ENCODE data around the gene GRK5. TPM values are rescaled to one million over a fixed set of nuclear protein-coding genes. Genes with fewer than 3 reads are reported as not detected.
"Not testable (repeated sequence)": the region's sequence is repeated elsewhere in the genome, so short reads cannot be mapped to it uniquely, and the experiment has no call there.

Gene GRK5
- total RNA-seq, 1 experiment from 2014 or later: 4.5 TPM

DNA sequence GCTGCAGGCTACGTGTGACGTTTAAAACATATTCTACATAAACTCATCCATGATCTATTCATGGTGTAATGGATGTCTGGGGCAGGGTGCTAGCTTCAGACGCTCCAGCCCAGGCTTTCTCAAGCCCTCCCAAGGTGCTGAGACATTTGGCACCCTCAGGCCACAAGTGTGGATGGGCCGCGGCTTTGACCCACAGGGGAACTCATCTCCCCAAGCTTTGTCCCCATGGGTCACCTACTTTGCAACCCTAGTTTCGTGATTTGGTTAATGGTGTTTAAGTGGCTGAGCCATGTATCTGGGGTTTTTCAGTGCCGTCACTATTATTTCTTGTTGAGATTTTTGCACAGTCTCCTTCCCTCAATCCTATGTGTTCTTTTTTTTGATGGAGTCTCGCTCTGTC, 66.0 kb downstream of the GRK5 start:
- peaks cover 22% of the 10 kb centered on the region for H3K4me1 ChIP-seq (ENCODE audit: insufficient read depth, low read length)
- H3K27ac ChIP-seq (ENCODE audit: low read length): no peak overlapping the region
- no peak overlapping the region for H2AFZ ChIP-seq (ENCODE audit: low read length)
- no peaks in the 10 kb centered on the region for H3F3A ChIP-seq (ENCODE audit: low read length, unreplicated experiment)
- no peaks in the 10 kb centered on the region for H4K20me1 ChIP-seq (ENCODE audit: low read length)
- DNase-seq (no peak), ATAC-seq (no peak)
- no peak overlapping the region for H3K9ac ChIP-seq (ENCODE audit: low read length)
- H3K9me2 ChIP-seq (replicated peaks; ENCODE audit: low read length): no peaks in the 10 kb centered on the region
- TF ChIP-seq CTCF (conservative IDR thresholded peaks at IDR 0.05; ENCODE audit: low read depth, low read length) (no peak), EZH2 (IDR thresholded peaks at IDR 0.05; ENCODE audit: low read length, unreplicated experiment) (no peak), EZH2phosphoT487 (IDR thresholded peaks at IDR 0.05; ENCODE audit: borderline replicate concordance, low read length) (no peak)
- H3K9me3 ChIP-seq (ENCODE audit: low read length): no peaks in the 10 kb centered on the region
- CTCF ChIA-PET: no interaction called here
- no peaks in the 10 kb centered on the region for H3K27me3 ChIP-seq (ENCODE audit: low read length)
- H3K36me3 ChIP-seq (ENCODE audit: low read depth, low read length): no peaks in the 10 kb centered on the region
- POLR2A ChIA-PET (ENCODE audit: unreplicated experiment): no interaction called here
- no peak overlapping the region for H3K4me3 ChIP-seq (ENCODE audit: low read length)
- no TSS peak for BruUV-seq (replicated peaks)
- H3K4me2 ChIP-seq (ENCODE audit: low read length): no peak overlapping the region
- intact Hi-C loops (cut with micrococcal nuclease): no loop called here
- no peaks in the 10 kb centered on the region for H3K79me2 ChIP-seq (ENCODE audit: low read length)

DNA sequence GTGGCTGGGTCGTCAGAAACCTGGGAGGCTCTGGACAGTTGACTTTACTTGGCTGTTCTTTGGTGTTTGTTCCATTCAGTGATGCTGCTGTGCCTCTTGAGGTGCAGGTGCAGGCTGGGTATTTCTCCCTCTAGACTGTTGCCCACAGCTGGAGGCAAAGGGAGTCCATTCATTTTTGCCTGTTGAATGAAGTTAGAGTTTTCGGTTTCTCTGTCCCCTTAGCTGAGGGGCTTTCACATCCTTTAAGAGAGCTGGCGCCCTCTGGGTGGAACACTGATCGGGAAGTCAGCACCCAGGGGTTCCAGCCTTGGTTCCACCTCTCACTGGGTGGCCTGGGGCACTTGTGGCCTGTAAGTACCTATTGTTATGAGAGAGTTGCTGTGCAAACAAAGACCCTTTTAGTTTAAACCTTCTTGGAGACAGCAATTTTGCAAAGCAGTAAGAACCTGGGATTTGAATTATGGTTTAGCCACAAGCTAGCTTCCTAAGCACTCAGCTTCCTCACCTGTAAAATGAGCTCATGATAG, 67.2 kb downstream of the GRK5 start:
- no peak overlapping the region for H3K27ac ChIP-seq (ENCODE audit: low read length)
- TF ChIP-seq EZH2phosphoT487 (IDR thresholded peaks at IDR 0.05; ENCODE audit: borderline replicate concordance, low read length) (no peak), CTCF (conservative IDR thresholded peaks at IDR 0.05; ENCODE audit: low read depth, low read length) (no peak), EZH2 (IDR thresholded peaks at IDR 0.05; ENCODE audit: low read length, unreplicated experiment) (no peak)
- no peak for ATAC-seq
- no peak overlapping the region for H3K4me2 ChIP-seq (ENCODE audit: low read length)
- intact Hi-C loops (cut with micrococcal nuclease): no loop called here
- peaks cover 22% of the 10 kb centered on the region for H3K4me1 ChIP-seq (ENCODE audit: insufficient read depth, low read length)
- no peaks in the 10 kb centered on the region for H3F3A ChIP-seq (ENCODE audit: low read length, unreplicated experiment)
- no peaks in the 10 kb centered on the region for H3K79me2 ChIP-seq (ENCODE audit: low read length)
- H3K36me3 ChIP-seq (ENCODE audit: low read depth, low read length): no peaks in the 10 kb centered on the region
- H3K27me3 ChIP-seq (ENCODE audit: low read length): no peaks in the 10 kb centered on the region
- no peak overlapping the region for H2AFZ ChIP-seq (ENCODE audit: low read length)
- H3K9me3 ChIP-seq (ENCODE audit: low read length): no peaks in the 10 kb centered on the region
- no TSS peak for BruUV-seq (replicated peaks)
- ChIA-PET CTCF (interaction anchor here (0.5 kb wide), 1 partner anchor 65 kb away, joined by 4 read pairs; no protein-coding TSS in a partner anchor), POLR2A (ENCODE audit: unreplicated experiment) (no interaction called here)
- no peak overlapping the region for H3K4me3 ChIP-seq (ENCODE audit: low read length)
- DNase-seq: no peak
- H4K20me1 ChIP-seq (ENCODE audit: low read length): no peaks in the 10 kb centered on the region
- no peak overlapping the region for H3K9ac ChIP-seq (ENCODE audit: low read length)
- H3K9me2 ChIP-seq (replicated peaks; ENCODE audit: low read length): no peaks in the 10 kb centered on the region

- no TSS peak for BruUV-seq (replicated peaks)
- ATAC-seq (no peak), DNase-seq (no peak)
- H3K27ac ChIP-seq (ENCODE audit: low read length): no peak overlapping the region
- CTCF ChIA-PET: interaction anchor here (0.5 kb wide), 1 partner anchor 65 kb away, joined by 4 read pairs; no protein-coding TSS in a partner anchor
- peaks cover 20% of the 10 kb centered on the region for H3K4me1 ChIP-seq (ENCODE audit: insufficient read depth, low read length)
- no peaks in the 10 kb centered on the region for H3F3A ChIP-seq (ENCODE audit: low read length, unreplicated experiment)
- no peak overlapping the region for H2AFZ ChIP-seq (ENCODE audit: low read length)
- no peaks in the 10 kb centered on the region for H3K9me3 ChIP-seq (ENCODE audit: low read length)
- no peaks in the 10 kb centered on the region for H3K9me2 ChIP-seq (replicated peaks; ENCODE audit: low read length)
- H4K20me1 ChIP-seq (ENCODE audit: low read length): no peaks in the 10 kb centered on the region
- no peak overlapping the region for H3K4me3 ChIP-seq (ENCODE audit: low read length)
- POLR2A ChIA-PET (ENCODE audit: unreplicated experiment): no interaction called here
- no peak overlapping the region for H3K9ac ChIP-seq (ENCODE audit: low read length)
- H3K4me2 ChIP-seq (ENCODE audit: low read length): no peak overlapping the region
- H3K27me3 ChIP-seq (ENCODE audit: low read length): no peaks in the 10 kb centered on the region
- TF ChIP-seq EZH2 (IDR thresholded peaks at IDR 0.05; ENCODE audit: low read length, unreplicated experiment) (no peak), CTCF (conservative IDR thresholded peaks at IDR 0.05; ENCODE audit: low read depth, low read length) (no peak), EZH2phosphoT487 (IDR thresholded peaks at IDR 0.05; ENCODE audit: borderline replicate concordance, low read length) (no peak)
- no peaks in the 10 kb centered on the region for H3K79me2 ChIP-seq (ENCODE audit: low read length)
- no peaks in the 10 kb centered on the region for H3K36me3 ChIP-seq (ENCODE audit: low read depth, low read length)
- intact Hi-C loops (cut with micrococcal nuclease): no loop called here
These were observed 67.7 kb downstream of the GRK5 start for GRCh38 chr10:119275085-119275484.

DNA sequence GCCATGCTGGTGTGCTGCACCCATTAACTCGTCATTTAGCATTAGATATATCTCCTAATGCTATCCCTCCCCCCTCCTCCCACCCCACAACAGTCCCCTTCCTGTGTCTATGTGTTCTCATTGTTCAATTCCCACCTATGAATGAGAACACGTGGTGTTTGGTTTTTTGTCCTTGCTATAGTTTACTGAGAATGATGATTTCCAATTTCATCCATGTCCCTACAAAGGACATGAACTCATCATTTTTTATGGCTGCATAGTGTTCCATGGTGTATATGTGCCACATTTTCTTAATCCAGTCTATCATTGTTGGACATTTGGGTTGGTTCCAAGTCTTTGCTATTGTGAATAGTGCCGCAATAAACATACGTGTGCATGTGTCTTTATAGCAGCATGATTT, 68.8 kb downstream of the GRK5 start:
- H3K4me2 ChIP-seq (ENCODE audit: low read length); H3K36me3 ChIP-seq (ENCODE audit: low read depth, low read length); H3K9ac ChIP-seq (ENCODE audit: low read length); BruUV-seq (replicated peaks); POLR2A ChIA-PET (ENCODE audit: unreplicated experiment); H3K4me1 ChIP-seq (ENCODE audit: insufficient read depth, low read length); H2AFZ ChIP-seq (ENCODE audit: low read length); H3K4me3 ChIP-seq (ENCODE audit: low read length); ATAC-seq; H3K27me3 ChIP-seq (ENCODE audit: low read length); DNase-seq; H4K20me1 ChIP-seq (ENCODE audit: low read length); H3K9me2 ChIP-seq (replicated peaks; ENCODE audit: low read length); CTCF ChIA-PET; H3F3A ChIP-seq (ENCODE audit: low read length, unreplicated experiment); intact Hi-C loops (cut with micrococcal nuclease); H3K79me2 ChIP-seq (ENCODE audit: low read length); H3K9me3 ChIP-seq (ENCODE audit: low read length); H3K27ac ChIP-seq (ENCODE audit: low read length): not testable (repeated sequence)
